HepG2 (cell line): ENCODE data around the gene ABCB6. TPM values are rescaled to one million over a fixed set of nuclear protein-coding genes. Genes with fewer than 3 reads are reported as not detected.

Experiments
- CBX2 ChIP-seq, 2 experiments: fragments of 200-600 bp in 1 of 2; sonication (generic); formaldehyde crosslinking in 1 of 2; IDR thresholded peaks; 2 replicates each; pipeline versions ENCODE4 v1.7.0 to v1.8.1; 2018 to 2022; ENCODE audit warnings: low read depth in 2 of 2, low read length in 1 of 2, mild to moderate bottlenecking in 1 of 2, missing genetic modification reagents in 1 of 2
- FOXC1 ChIP-seq: sonication (generic); formaldehyde crosslinking; IDR thresholded peaks from 2 replicates; pipeline ENCODE4 v1.8.0; 2022; ENCODE audit warnings: mild to moderate bottlenecking, missing genetic modification reagents, borderline replicate concordance
- HDAC6 ChIP-seq: fragments of 200-600 bp; sonication (generic); IDR thresholded peaks from 2 replicates; pipeline ENCODE4 v1.7.0; 2017; ENCODE audit warnings: mild to moderate bottlenecking, antibody characterized with exemption, low read length, low read depth
- HNRNPL ChIP-seq: fragments of 200-400 bp; formaldehyde crosslinking; IDR thresholded peaks from 2 replicates; pipeline ENCODE4 v1.6.1; 2017; ENCODE audit warnings: mild to moderate bottlenecking, low read depth, low read length
- KLF6 ChIP-seq: IDR thresholded peaks from 2 replicates; pipeline ENCODE4 v1.8.0; 2016; ENCODE audit warnings: missing biosample characterization, missing genetic modification reagents
- MTF1 ChIP-seq: sonication (generic); formaldehyde crosslinking; IDR thresholded peaks from 2 replicates; pipeline ENCODE4 v1.5.0; 2020; ENCODE audit warnings: missing genetic modification reagents
- SAFB2 ChIP-seq: sonication (generic); formaldehyde crosslinking; IDR thresholded peaks from 2 replicates; pipeline ENCODE4 v1.5.1; 2020; ENCODE audit warnings: missing genetic modification reagents, low read depth, mild to moderate bottlenecking, borderline replicate concordance
- SMC3 ChIP-seq: IDR thresholded peaks from 2 replicates; pipeline ENCODE4 v1.6.1; 2011; ENCODE audit warnings: low read length, improper control_type of control experiment
- SP2 ChIP-seq: sonication (generic); formaldehyde crosslinking; IDR thresholded peaks from 2 replicates; pipeline ENCODE4 v1.5.1; 2020; ENCODE audit warnings: mild to moderate bottlenecking, missing genetic modification reagents
- SSRP1 ChIP-seq: IDR thresholded peaks from 2 replicates; pipeline ENCODE4 v1.6.1; 2016; ENCODE audit warnings: control low read depth
- ZNF431 ChIP-seq: sonication (generic); formaldehyde crosslinking; IDR thresholded peaks from 2 replicates; pipeline ENCODE4 v1.9.0; 2022; ENCODE audit warnings: missing genetic modification reagents, low read depth, mild to moderate bottlenecking, borderline replicate concordance
- ZNF510 ChIP-seq: sonication (generic); formaldehyde crosslinking; IDR thresholded peaks from 2 replicates; pipeline ENCODE4 v1.4.0; 2020; ENCODE audit warnings: low read depth, mild to moderate bottlenecking, missing genetic modification reagents
- ZNF530 ChIP-seq: sonication (generic); formaldehyde crosslinking; IDR thresholded peaks from 2 replicates; pipeline ENCODE4 v1.5.0; 2020; ENCODE audit warnings: low read depth, mild to moderate bottlenecking, missing genetic modification reagents
- ZNF598 ChIP-seq: sonication (generic); formaldehyde crosslinking; IDR thresholded peaks from 2 replicates; pipeline ENCODE4 v1.5.1; 2020; ENCODE audit warnings: mild to moderate bottlenecking, missing genetic modification reagents, borderline replicate concordance
- ZNF609 ChIP-seq: sonication (generic); formaldehyde crosslinking; IDR thresholded peaks from 2 replicates; pipeline ENCODE4 v1.4.0; 2020; ENCODE audit warnings: mild to moderate bottlenecking, missing genetic modification reagents, borderline replicate concordance
- ZNF724P ChIP-seq: sonication (generic); formaldehyde crosslinking; IDR thresholded peaks from 2 replicates; pipeline ENCODE4 v1.8.0; 2022; ENCODE audit warnings: missing genetic modification reagents, borderline replicate concordance
- ZNF761 ChIP-seq: sonication (generic); formaldehyde crosslinking; conservative IDR thresholded peaks from 2 replicates; pipeline ENCODE4 v1.4.0; 2020; ENCODE audit warnings: mild to moderate bottlenecking, missing genetic modification reagents
- ZNF792 ChIP-seq: IDR thresholded peaks from 2 replicates; pipeline ENCODE4 v1.6.1; 2016
- polyA plus RNA-seq, 8 experiments: library from polyadenylated mRNA; depleted of rRNA in 3 of 8; stranded (reverse) in 7 of 8; unstranded in 1 of 8; fragments of >200 nt; fragmentation: Illumina TruSeq in 4 of 8; extraction: Trizol in 4 of 8; gene quantifications; 2 replicates each; pipeline versions ENCODE4 v1.2.1 to v1.2.3, GENCODE V29; 2011 to 2016; ENCODE audit warnings: low read depth in 4 of 8, missing spikeins in 1 of 8, mixed read lengths in 1 of 8; ENCODE audit not compliant: insufficient read depth in 1 of 8
- total RNA-seq, 5 experiments: library from RNA; depleted of rRNA; stranded (reverse); fragments of >200 nt; fragmentation: Illumina TruSeq; extraction: Trizol; gene quantifications; 2 replicates each; pipeline ENCODE4 v1.2.3, GENCODE V29; 2016; ENCODE audit warnings: low read depth in 1 of 5
- TF ChIP-seq, protein P1 (sequence below): IDR thresholded peaks from 2 replicates; pipeline ENCODE4 v1.6.1; 2016; ENCODE audit warnings: low read depth, borderline replicate concordance
- TF ChIP-seq, protein P2 (sequence below): IDR thresholded peaks from 2 replicates; pipeline ENCODE4 v1.6.1; 2016; ENCODE audit warnings: mild to moderate bottlenecking
- TF ChIP-seq, protein P3 (sequence below): IDR thresholded peaks from 2 replicates; pipeline ENCODE4 v1.6.1; 2016; ENCODE audit warnings: missing biosample characterization, missing genetic modification reagents, low read depth

ABCB6 gene
- total and polyA plus RNA-seq, 2 of the 13 experiments (the other 11 are each of a cell fraction or from before 2014, with no cell fraction given) = 91.1 to 137 TPM

DNA sequence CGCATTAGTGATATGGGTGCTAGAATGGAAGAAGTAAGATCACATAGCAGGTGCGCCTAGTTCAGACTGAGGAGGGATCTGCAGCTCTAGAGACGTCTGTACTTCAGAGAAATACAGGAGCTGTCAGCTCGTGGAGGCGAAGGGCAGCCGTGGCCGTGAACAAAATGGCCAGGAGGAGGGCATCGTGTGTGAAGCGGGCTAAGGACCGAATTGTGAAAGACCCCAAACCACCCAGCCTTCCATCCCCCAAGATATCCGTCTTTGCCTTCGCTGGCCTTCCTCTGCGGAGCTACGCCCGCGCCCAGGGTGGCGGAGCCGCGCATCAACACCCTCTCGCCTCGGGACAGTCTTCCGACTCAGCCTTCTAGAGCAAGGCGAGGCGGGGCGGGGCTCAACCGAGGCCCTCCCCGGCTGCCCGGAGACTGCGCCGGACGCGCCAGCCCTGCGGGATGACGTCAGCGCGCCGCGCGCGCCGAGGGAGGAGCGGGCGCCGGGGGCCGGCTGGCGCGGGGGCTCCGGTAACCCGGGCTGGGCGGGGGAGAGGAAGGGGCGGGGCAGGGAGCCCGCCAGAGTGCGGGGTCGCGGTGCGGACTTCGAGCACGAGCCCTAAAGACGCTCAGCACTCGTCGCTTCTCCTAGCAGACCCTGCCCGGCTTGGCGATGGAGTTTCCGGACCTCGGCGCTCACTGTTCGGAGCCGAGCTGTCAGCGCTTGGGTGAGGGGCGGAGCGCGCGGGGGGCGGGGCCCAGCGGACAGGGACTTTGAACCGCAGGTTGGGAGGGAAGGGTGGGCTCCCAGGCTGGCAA, 12.2 kb downstream of the ABCB6 start, which contains the start of gene ZFAND2B (continued):
- TF ChIP-seq ZNF609 (CRISPR knock-in tag) = no peak
- peak; percentile 83; the same call in 1 of the 2 replicates for TF ChIP-seq SSRP1 (CRISPR knock-in tag)
- peak; percentile 89; the same call in 1 of the 2 replicates for TF ChIP-seq ZNF761 (CRISPR knock-in tag)
- peak; percentile 95 for TF ChIP-seq FOXC1 (CRISPR knock-in tag)
- TF ChIP-seq MTF1 = no peak; the same call in 1 of the 2 replicates
- TF ChIP-seq SAFB2 (CRISPR knock-in tag) = peak; percentile 72; the same call in 1 of the 2 replicates
- TF ChIP-seq ZNF792 = peak; percentile 80; the same call in 1 of the 2 replicates
- peak; percentile 51; the same call in 1 of the 2 replicates for TF ChIP-seq KLF6 (CRISPR knock-in tag)
- TF ChIP-seq ZNF431 (CRISPR knock-in tag) = peak; percentile 70; the same call in 1 of the 2 replicates
- TF ChIP-seq, protein P1, sequence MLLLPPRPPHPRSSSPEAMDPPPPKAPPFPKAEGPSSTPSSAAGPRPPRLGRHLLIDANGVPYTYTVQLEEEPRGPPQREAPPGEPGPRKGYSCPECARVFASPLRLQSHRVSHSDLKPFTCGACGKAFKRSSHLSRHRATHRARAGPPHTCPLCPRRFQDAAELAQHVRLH (CRISPR knock-in tag) = peak; percentile 74; the same call in 1 of the 2 replicates
- peak; percentile 99 for TF ChIP-seq ZNF724P (CRISPR knock-in tag)
- TF ChIP-seq ZNF598 = peak; percentile 55; the same call in 1 of the 2 replicates
- no peak for TF ChIP-seq ZNF530 (CRISPR knock-in tag)
- TF ChIP-seq, protein P2, sequence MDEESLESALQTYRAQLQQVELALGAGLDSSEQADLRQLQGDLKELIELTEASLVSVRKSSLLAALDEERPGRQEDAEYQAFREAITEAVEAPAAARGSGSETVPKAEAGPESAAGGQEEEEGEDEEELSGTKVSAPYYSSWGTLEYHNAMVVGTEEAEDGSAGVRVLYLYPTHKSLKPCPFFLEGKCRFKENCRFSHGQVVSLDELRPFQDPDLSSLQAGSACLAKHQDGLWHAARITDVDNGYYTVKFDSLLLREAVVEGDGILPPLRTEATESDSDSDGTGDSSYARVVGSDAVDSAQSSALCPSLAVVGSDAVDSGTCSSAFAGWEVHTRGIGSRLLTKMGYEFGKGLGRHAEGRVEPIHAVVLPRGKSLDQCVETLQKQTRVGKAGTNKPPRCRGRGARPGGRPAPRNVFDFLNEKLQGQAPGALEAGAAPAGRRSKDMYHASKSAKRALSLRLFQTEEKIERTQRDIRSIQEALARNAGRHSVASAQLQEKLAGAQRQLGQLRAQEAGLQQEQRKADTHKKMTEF (CRISPR knock-in tag) = peak; percentile 62
- TF ChIP-seq ZNF510 = peak; percentile 49; the same call in 1 of the 2 replicates
- TF ChIP-seq HDAC6 = no peak
- peak; percentile 48; the same call in 1 of the 2 replicates for TF ChIP-seq SP2 (CRISPR knock-in tag)
- TF ChIP-seq HNRNPL = peak; percentile 43; the same call in 1 of the 2 replicates
- TF ChIP-seq, protein P3, sequence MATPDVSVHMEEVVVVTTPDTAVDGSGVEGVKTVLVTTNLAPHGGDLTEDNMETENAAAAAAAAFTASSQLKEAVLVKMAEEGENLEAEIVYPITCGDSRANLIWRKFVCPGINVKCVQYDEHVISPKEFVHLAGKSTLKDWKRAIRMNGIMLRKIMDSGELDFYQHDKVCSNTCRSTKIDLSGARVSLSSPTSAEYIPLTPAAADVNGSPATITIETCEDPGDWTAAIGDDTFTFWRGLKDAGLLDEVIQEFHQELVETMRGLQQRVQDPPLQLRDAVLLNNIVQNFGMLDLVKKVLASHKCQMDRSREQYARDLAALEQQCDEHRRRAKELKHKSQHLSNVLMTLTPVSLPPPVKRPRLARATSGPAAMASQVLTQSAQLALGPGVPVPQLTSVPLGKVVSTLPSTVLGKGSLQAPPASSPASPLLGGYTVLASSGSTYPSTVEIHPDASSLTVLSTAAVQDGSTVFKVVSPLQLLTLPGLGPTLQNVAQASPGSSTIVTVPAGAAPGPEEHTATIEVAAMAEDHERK (CRISPR knock-in tag) = peak; percentile 89
- TF ChIP-seq CBX2 (IDR thresholded peaks at IDR 0.05; ENCODE audit: low read depth, low read length) = no peak
- peak; percentile 54; the same call in 1 of the 2 replicates for TF ChIP-seq CBX2 (CRISPR knock-in tag; IDR thresholded peaks at IDR 0.05; ENCODE audit: low read depth)
- no peak for TF ChIP-seq SMC3
